ENCODE measurements around the gene RIC8B. TPM values are rescaled to one million over a fixed set of nuclear protein-coding genes. Genes with fewer than 3 reads are reported as not detected.
"Not testable (repeated sequence)": the region's sequence is repeated elsewhere in the genome, so short reads cannot be mapped to it uniquely, and the experiment has no call there.

Gene RIC8B
- total RNA-seq, 2 donors from 2014 or later = 13.9 to 14.6 TPM

- H3K36me3 ChIP-seq = no peaks in the 10 kb centered on the region
- H3K27ac ChIP-seq = no peak overlapping the region
- no peak overlapping the region for H3K9ac ChIP-seq (ENCODE audit: low read depth in 2 of 2, low read length in 2 of 2)
- no peak for TF ChIP-seq CTCF (IDR thresholded peaks at IDR 0.05)
- H3K27me3 ChIP-seq = no peaks in the 10 kb centered on the region
- no peak overlapping the region for H3K4me3 ChIP-seq
- H3K4me1 ChIP-seq = no peaks in the 10 kb centered on the region
- no peak for DNase-seq
- intact Hi-C loops (cut with DNase I) = loop anchor here (10.0 kb wide), 1 partner anchor 73 kb away; no protein-coding TSS in a partner anchor
- no peaks in the 10 kb centered on the region for H3K9me3 ChIP-seq
These were observed 143.0 kb downstream of the RIC8B start for GRCh38 chr12:106917503-106917902.

- peak; percentile 40 for TF ChIP-seq CTCF (IDR thresholded peaks at IDR 0.05)
- no peak overlapping the region for H3K9ac ChIP-seq (ENCODE audit: low read depth in 2 of 2, low read length in 2 of 2)
- no peaks in the 10 kb centered on the region for H3K36me3 ChIP-seq
- intact Hi-C loops (cut with DNase I) = loop anchor here (2.0 to 10.0 kb wide), 2 partner anchors 74 to 530 kb away; no protein-coding TSS in a partner anchor
- H3K9me3 ChIP-seq = no peaks in the 10 kb centered on the region
- DNase-seq = no peak
- H3K4me3 ChIP-seq = no peak overlapping the region
- no peaks in the 10 kb centered on the region for H3K27me3 ChIP-seq
- H3K4me1 ChIP-seq = no peaks in the 10 kb centered on the region
- no peak overlapping the region for H3K27ac ChIP-seq
These were observed 144.3 kb downstream of the RIC8B start for GRCh38 chr12:106918746-106919145.

- Histone ChIP-seq H3K27me3 (no peaks in the 10 kb centered on the region), H3K9me3 (no peaks in the 10 kb centered on the region), H3K27ac (no peak overlapping the region), H3K9ac (ENCODE audit: low read depth in 2 of 2, low read length in 2 of 2) (no peak overlapping the region), H3K4me3 (no peak overlapping the region), H3K4me1 (no peaks in the 10 kb centered on the region), H3K36me3 (no peaks in the 10 kb centered on the region)
- intact Hi-C loops (cut with DNase I) = loop anchor here (2.0 to 10.0 kb wide), 3 partner anchors 75 to 531 kb away; no protein-coding TSS in a partner anchor
- no peak for DNase-seq
- TF ChIP-seq CTCF (IDR thresholded peaks at IDR 0.05) = peak; percentile 73
These were observed 145.5 kb downstream of the RIC8B start for GRCh38 chr12:106919910-106920544.

GRCh38 chr12:106921976-106922375 is 147.5 kb downstream of the RIC8B start:
- not testable (repeated sequence) for H3K9ac ChIP-seq (ENCODE audit: low read depth in 2 of 2, low read length in 2 of 2); H3K9me3 ChIP-seq; H3K36me3 ChIP-seq; H3K4me3 ChIP-seq; DNase-seq; H3K27ac ChIP-seq; H3K4me1 ChIP-seq; H3K27me3 ChIP-seq
- intact Hi-C loops (cut with DNase I) = loop anchor here (5.0 kb wide), 1 partner anchor 240 kb away; no protein-coding TSS in a partner anchor

- H3K27me3 ChIP-seq; DNase-seq; H3K4me1 ChIP-seq; H3K27ac ChIP-seq; H3K36me3 ChIP-seq; H3K4me3 ChIP-seq; H3K9me3 ChIP-seq; H3K9ac ChIP-seq (ENCODE audit: low read depth in 2 of 2, low read length in 2 of 2): not testable (repeated sequence)
- intact Hi-C loops (cut with DNase I) = loop anchor here (5.0 kb wide), 1 partner anchor 241 kb away; no protein-coding TSS in a partner anchor
These were observed 149.1 kb downstream of the RIC8B start for GRCh38 chr12:106923594-106923993.

- H3K9ac ChIP-seq (ENCODE audit: low read depth in 2 of 2, low read length in 2 of 2) = no peak overlapping the region
- no peak for TF ChIP-seq CTCF (IDR thresholded peaks at IDR 0.05)
- no peak for DNase-seq
- no peak overlapping the region for H3K4me3 ChIP-seq
- H3K9me3 ChIP-seq = no peaks in the 10 kb centered on the region
- intact Hi-C loops (cut with DNase I) = loop anchor here (5.0 kb wide), 1 partner anchor 242 kb away; no protein-coding TSS in a partner anchor
- H3K4me1 ChIP-seq = no peaks in the 10 kb centered on the region
- H3K27me3 ChIP-seq = no peaks in the 10 kb centered on the region
- H3K36me3 ChIP-seq = no peaks in the 10 kb centered on the region
- no peak overlapping the region for H3K27ac ChIP-seq
These were observed 149.9 kb downstream of the RIC8B start for GRCh38 chr12:106924268-106924861.

Measured in colonic mucosa (tissue), 4 donors.